Kidney capillary endothelial cell (primary cell): ENCODE data around the gene BIRC5.
A peak's percentile ranks its signal among the peaks of the same experiment; 100 is the strongest.
"Not testable (repeated sequence)": the region's sequence is repeated elsewhere in the genome, so short reads cannot be mapped to it uniquely, and the experiment has no call there.

Experiments
- DNase-seq: peaks from one replicate; pipeline ENCODE4 v3.0.0-alpha.2; 2018; ENCODE audit warnings: low spot score

Gene BIRC5

GRCh38 chr17:78240012-78240655 lies 26.1 kb downstream of the BIRC5 start:
- no peak for DNase-seq

GRCh38 chr17:78240839-78241238 lies 26.8 kb downstream of the BIRC5 start:
- DNase-seq, result no peak

GRCh38 chr17:78241277-78242023 lies 27.4 kb downstream of the BIRC5 start:
- no peak for DNase-seq

GRCh38 chr17:78242024-78242742 lies 28.1 kb downstream of the BIRC5 start:
- no peak for DNase-seq

- no peak for DNase-seq
These were observed 33.3 kb downstream of the BIRC5 start for GRCh38 chr17:78247304-78247703.

GRCh38 chr17:78248051-78248914 lies 34.2 kb downstream of the BIRC5 start:
- no peak for DNase-seq

GRCh38 chr17:78249074-78249817 lies 35.2 kb downstream of the BIRC5 start:
- DNase-seq, result no peak

GRCh38 chr17:78249818-78250806 lies 36.1 kb downstream of the BIRC5 start:
- no peak for DNase-seq

GRCh38 chr17:78250891-78251772 lies 37.1 kb downstream of the BIRC5 start:
- DNase-seq, result peak; percentile 88

- no peak for DNase-seq
These were observed 37.7 kb downstream of the BIRC5 start for GRCh38 chr17:78251773-78252103.

- no peak for DNase-seq
These were observed 38.1 kb downstream of the BIRC5 start for GRCh38 chr17:78252111-78252634.

GRCh38 chr17:78252701-78253635 lies 38.9 kb downstream of the BIRC5 start:
- no peak for DNase-seq

- not testable (repeated sequence) for DNase-seq
These were observed 39.5 kb downstream of the BIRC5 start for GRCh38 chr17:78253636-78253945.

GRCh38 chr17:78253946-78254672 lies 40.1 kb downstream of the BIRC5 start:
- DNase-seq, result peak; percentile 67

- no peak for DNase-seq
These were observed 41.1 kb downstream of the BIRC5 start for GRCh38 chr17:78255029-78255656.

GRCh38 chr17:78255953-78256706 lies 42.1 kb downstream of the BIRC5 start:
- no peak for DNase-seq
